ENCODE data around the gene KIF21A.

DNA sequence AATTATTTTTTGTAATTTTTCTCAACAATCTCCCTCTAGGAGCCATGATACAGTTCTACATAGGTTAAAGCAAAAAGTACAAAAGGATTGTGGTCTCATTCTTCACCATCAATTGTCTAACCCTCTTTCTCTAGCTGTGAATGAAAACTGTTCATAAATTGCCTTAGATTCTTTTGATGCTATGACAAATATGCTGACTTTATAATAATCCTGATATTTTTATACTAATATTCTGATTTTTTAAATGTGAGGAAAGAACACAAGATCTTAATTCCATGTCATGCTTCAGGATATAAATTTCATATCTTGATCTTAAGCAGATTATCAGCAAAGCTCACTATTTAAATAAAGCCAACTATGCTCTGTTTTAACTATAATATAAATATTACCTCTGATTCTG is 75.4 kb downstream of the KIF21A start:
- TF ChIP-seq, protein P1, sequence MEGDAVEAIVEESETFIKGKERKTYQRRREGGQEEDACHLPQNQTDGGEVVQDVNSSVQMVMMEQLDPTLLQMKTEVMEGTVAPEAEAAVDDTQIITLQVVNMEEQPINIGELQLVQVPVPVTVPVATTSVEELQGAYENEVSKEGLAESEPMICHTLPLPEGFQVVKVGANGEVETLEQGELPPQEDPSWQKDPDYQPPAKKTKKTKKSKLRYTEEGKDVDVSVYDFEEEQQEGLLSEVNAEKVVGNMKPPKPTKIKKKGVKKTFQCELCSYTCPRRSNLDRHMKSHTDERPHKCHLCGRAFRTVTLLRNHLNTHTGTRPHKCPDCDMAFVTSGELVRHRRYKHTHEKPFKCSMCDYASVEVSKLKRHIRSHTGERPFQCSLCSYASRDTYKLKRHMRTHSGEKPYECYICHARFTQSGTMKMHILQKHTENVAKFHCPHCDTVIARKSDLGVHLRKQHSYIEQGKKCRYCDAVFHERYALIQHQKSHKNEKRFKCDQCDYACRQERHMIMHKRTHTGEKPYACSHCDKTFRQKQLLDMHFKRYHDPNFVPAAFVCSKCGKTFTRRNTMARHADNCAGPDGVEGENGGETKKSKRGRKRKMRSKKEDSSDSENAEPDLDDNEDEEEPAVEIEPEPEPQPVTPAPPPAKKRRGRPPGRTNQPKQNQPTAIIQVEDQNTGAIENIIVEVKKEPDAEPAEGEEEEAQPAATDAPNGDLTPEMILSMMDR (conservative IDR thresholded peaks at IDR 0.05; ENCODE audit: low read depth, low read length): no peak
- TF ChIP-seq EZH2 (IDR thresholded peaks at IDR 0.05; ENCODE audit: borderline replicate concordance, low read depth, low read length, poor library complexity, severe bottlenecking): no peak
